GM10266 (cell line): ENCODE data around the gene RIT2.

ENCODE experiments used
- DNase-seq: peaks from one replicate; pipeline ENCODE4 v3.0.0; 2012; ENCODE audit errors: extremely low spot score
- CTCF ChIP-seq: IDR thresholded peaks from 2 replicates; pipeline ENCODE4 v1.5.1; 2012; ENCODE audit warnings: mild to moderate bottlenecking, low read depth; ENCODE audit not compliant: control insufficient read depth, insufficient read depth; ENCODE audit errors: missing control alignments

Gene RIT2

GRCh38 chr18:42959528-42959927, 156.0 kb downstream of the RIT2 start:
- TF ChIP-seq CTCF, result no peak
- no peak for DNase-seq

DNA sequence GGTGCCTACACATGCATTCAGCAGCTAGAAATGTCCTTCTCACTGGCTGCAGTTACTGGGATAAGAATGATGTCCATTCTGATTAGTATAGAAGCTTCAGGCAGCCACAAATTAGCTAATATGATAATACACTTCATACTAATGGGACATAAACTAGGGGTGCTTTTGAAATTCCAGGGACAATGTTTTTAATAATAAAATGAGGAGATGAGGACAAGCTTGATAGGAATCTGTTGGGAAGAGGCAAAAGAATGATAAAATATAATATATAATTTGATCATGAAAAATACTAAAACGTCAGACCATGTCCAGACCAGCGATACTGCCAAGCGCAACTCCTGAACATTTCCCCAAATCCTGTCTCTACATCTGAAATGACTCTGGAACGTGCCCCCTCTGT, 157.1 kb downstream of the RIT2 start:
- TF ChIP-seq CTCF, result no peak
- DNase-seq, result no peak

- no peak for TF ChIP-seq CTCF
These were observed 159.2 kb downstream of the RIT2 start for GRCh38 chr18:42956287-42956686.

DNA sequence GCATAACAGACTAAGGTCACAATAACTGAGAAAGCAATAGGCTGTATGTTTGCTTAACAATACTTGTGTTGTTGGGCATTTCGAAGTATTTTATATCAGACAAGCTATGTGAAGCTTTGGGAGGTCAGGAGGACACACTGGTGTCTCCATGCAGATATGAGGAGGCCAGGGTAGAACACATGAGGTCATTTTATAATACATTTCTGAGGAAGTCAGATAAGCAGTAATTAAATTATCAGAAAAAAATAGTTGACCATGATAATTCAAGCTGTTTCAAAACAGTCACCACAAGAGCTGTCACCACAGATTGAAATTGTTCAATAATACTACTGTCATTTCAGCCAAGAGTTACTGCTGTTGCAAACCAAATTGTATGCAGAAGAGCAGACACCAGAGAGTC, 160.6 kb downstream of the RIT2 start:
- DNase-seq, result no peak
- no peak for TF ChIP-seq CTCF

More at GRCh38 chr18:42956287-42956686, 159.2 kb downstream of the RIT2 start:
- DNase-seq, result no peak

GRCh38 chr18:42953306-42953705, 162.2 kb downstream of the RIT2 start:
- no peak for TF ChIP-seq CTCF
- no peak for DNase-seq

GRCh38 chr18:42950732-42951131, 164.8 kb downstream of the RIT2 start:
- DNase-seq, result no peak
- no peak for TF ChIP-seq CTCF

DNA sequence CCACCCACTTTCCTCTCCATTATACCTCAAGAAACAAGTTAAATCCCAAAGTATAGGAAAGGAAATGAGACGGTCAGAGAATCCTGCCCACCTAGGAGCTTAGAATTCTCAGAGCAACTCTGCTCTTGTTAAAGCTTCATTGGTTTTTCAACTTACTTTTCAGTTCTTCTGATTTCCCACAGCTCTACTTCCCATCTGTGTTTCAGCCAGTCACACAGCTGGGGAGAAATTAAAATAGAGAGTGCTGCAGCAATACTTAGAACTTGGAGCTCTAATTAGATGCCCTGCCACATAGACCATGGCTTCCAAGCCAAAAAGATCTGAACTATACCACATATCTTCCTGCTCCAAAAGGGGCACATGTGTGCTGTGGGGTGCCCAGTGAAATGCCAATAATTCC, 166.7 kb downstream of the RIT2 start:
- no peak for TF ChIP-seq CTCF

More for the DNA sequence above, 166.7 kb downstream of the RIT2 start:
- no peak for DNase-seq
